Measurements from ENCODE around the gene TTC39A.

The TTC39A gene

DNA sequence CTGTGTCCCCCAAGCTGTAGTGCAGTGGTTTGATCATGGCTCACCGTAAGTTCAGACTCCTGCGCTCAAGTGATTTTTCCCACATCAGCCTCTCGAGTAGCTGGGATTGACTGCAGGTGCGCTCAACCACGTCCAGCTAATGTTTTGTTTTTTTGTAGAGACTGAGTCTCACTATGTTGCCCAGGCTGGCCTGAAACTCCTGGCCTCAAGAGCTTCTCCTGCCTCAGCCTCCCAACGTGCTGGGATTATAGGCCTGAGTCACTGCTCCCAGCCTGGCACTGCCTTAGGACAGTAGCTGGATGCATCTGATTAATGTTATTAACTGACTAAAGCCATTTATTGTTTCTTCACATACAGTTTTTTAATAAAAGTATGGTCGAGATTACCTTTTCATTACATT lies 54.1 kb downstream of the TTC39A start:
- no peak overlapping the region for H3K4me2 ChIP-seq (ENCODE audit: low read depth, low read length, poor library complexity, severe bottlenecking)
- peaks cover 21% of the 10 kb centered on the region; the same call in 1 of the 2 replicates for H3K36me3 ChIP-seq (ENCODE audit: insufficient read depth, low read length)
- no peaks in the 10 kb centered on the region for H4K20me1 ChIP-seq (ENCODE audit: insufficient read depth, low read length, poor library complexity, severe bottlenecking)
- H3K4me1 ChIP-seq (ENCODE audit: insufficient read depth, low read length, poor library complexity, severe bottlenecking): no peaks in the 10 kb centered on the region
- no peaks in the 10 kb centered on the region for H3K79me2 ChIP-seq (ENCODE audit: insufficient read depth, low read length)
- H3K27me3 ChIP-seq (ENCODE audit: insufficient read depth, low read length, poor library complexity, severe bottlenecking): no peaks in the 10 kb centered on the region
- H2AFZ ChIP-seq (ENCODE audit: low read length): no peak overlapping the region
- H3K9me2 ChIP-seq (replicated peaks; ENCODE audit: low read depth, low read length): no peaks in the 10 kb centered on the region
- TF ChIP-seq, protein P1, sequence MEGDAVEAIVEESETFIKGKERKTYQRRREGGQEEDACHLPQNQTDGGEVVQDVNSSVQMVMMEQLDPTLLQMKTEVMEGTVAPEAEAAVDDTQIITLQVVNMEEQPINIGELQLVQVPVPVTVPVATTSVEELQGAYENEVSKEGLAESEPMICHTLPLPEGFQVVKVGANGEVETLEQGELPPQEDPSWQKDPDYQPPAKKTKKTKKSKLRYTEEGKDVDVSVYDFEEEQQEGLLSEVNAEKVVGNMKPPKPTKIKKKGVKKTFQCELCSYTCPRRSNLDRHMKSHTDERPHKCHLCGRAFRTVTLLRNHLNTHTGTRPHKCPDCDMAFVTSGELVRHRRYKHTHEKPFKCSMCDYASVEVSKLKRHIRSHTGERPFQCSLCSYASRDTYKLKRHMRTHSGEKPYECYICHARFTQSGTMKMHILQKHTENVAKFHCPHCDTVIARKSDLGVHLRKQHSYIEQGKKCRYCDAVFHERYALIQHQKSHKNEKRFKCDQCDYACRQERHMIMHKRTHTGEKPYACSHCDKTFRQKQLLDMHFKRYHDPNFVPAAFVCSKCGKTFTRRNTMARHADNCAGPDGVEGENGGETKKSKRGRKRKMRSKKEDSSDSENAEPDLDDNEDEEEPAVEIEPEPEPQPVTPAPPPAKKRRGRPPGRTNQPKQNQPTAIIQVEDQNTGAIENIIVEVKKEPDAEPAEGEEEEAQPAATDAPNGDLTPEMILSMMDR (conservative IDR thresholded peaks at IDR 0.05; ENCODE audit: low read length): no peak
- TF ChIP-seq EZH2phosphoT487 (IDR thresholded peaks at IDR 0.05; ENCODE audit: borderline replicate concordance): no peak
- no peak overlapping the region for H3K9ac ChIP-seq (ENCODE audit: low read depth, low read length, poor library complexity, severe bottlenecking)
- no peak overlapping the region for H3K4me3 ChIP-seq (ENCODE audit: low read length, poor library complexity, severe bottlenecking)
- no peaks in the 10 kb centered on the region for H3F3A ChIP-seq (ENCODE audit: low read depth)
- H3K9me3 ChIP-seq (ENCODE audit: insufficient read depth, low read depth, low read length): no peaks in the 10 kb centered on the region

DNA sequence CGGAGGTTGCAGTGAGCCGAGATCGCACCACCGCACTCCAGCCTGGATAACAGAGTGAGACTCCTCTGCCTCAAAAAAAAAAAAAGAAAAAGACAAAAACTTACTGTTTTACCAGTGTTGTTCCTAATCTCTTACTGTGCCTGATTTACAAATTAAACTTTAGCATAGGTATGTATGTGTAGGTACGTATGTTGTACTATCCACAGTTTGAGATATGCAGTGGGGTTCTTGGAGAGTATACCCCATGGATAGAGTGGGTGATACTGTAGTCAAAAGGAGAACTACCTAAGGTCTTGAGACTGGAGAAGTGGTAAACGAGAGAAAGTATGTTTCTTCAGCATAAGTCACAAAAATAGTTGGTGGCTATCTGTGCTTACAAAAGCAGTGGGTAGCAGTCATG lies 55.7 kb downstream of the TTC39A start:
- no peaks in the 10 kb centered on the region for H3K4me1 ChIP-seq (ENCODE audit: insufficient read depth, low read length, poor library complexity, severe bottlenecking)
- H3K9ac ChIP-seq (ENCODE audit: low read depth, low read length, poor library complexity, severe bottlenecking): no peak overlapping the region
- no peak for TF ChIP-seq EZH2phosphoT487 (IDR thresholded peaks at IDR 0.05; ENCODE audit: borderline replicate concordance)
- TF ChIP-seq, protein P1 (conservative IDR thresholded peaks at IDR 0.05; ENCODE audit: low read length): no peak
- H4K20me1 ChIP-seq (ENCODE audit: insufficient read depth, low read length, poor library complexity, severe bottlenecking): no peaks in the 10 kb centered on the region
- no peaks in the 10 kb centered on the region for H3K27me3 ChIP-seq (ENCODE audit: insufficient read depth, low read length, poor library complexity, severe bottlenecking)
- H3F3A ChIP-seq (ENCODE audit: low read depth): no peaks in the 10 kb centered on the region
- H2AFZ ChIP-seq (ENCODE audit: low read length): no peak overlapping the region
- H3K9me3 ChIP-seq (ENCODE audit: insufficient read depth, low read depth, low read length): no peaks in the 10 kb centered on the region
- no peak overlapping the region for H3K4me2 ChIP-seq (ENCODE audit: low read depth, low read length, poor library complexity, severe bottlenecking)
- H3K4me3 ChIP-seq (ENCODE audit: low read length, poor library complexity, severe bottlenecking): no peak overlapping the region
- H3K9me2 ChIP-seq (replicated peaks; ENCODE audit: low read depth, low read length): no peaks in the 10 kb centered on the region
- H3K79me2 ChIP-seq (ENCODE audit: insufficient read depth, low read length): peaks cover 5% of the 10 kb centered on the region; the same call in 1 of the 2 replicates
- peaks cover 36% of the 10 kb centered on the region; the same call in 1 of the 2 replicates for H3K36me3 ChIP-seq (ENCODE audit: insufficient read depth, low read length)

DNA sequence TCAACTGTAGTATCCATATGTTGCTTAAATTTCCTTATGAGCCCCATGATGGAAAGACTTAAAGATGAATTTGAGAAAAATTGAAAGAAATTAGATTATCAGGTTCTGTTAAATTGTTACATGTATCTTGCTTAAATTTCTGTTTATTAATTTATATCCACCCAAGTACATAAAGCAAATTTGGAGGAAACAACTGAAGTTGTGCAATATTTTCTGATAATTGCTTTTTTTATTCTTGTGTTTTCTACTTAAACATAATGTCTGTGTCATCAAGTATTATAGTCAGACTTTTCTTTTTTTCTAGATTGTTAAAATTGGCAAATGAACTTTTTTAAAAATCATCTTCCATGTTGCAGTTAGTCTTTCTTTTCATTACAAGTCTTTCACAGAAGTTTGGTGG lies 57.4 kb downstream of the TTC39A start:
- Histone ChIP-seq H3K36me3 (ENCODE audit: insufficient read depth, low read length) (peaks cover 40% of the 10 kb centered on the region; the same call in 1 of the 2 replicates), H3K27me3 (ENCODE audit: insufficient read depth, low read length, poor library complexity, severe bottlenecking) (no peaks in the 10 kb centered on the region), H3K4me2 (ENCODE audit: low read depth, low read length, poor library complexity, severe bottlenecking) (no peak overlapping the region), H4K20me1 (ENCODE audit: insufficient read depth, low read length, poor library complexity, severe bottlenecking) (peaks cover 2% of the 10 kb centered on the region), H3K4me1 (ENCODE audit: insufficient read depth, low read length, poor library complexity, severe bottlenecking) (peaks cover 8% of the 10 kb centered on the region), H3K9me2 (replicated peaks; ENCODE audit: low read depth, low read length) (no peaks in the 10 kb centered on the region), H3K79me2 (ENCODE audit: insufficient read depth, low read length) (peaks cover 19% of the 10 kb centered on the region), H3K9me3 (ENCODE audit: insufficient read depth, low read depth, low read length) (no peaks in the 10 kb centered on the region), H2AFZ (ENCODE audit: low read length) (no peak overlapping the region), H3K9ac (ENCODE audit: low read depth, low read length, poor library complexity, severe bottlenecking) (no peak overlapping the region), H3K4me3 (ENCODE audit: low read length, poor library complexity, severe bottlenecking) (no peak overlapping the region), H3F3A (ENCODE audit: low read depth) (0 out of 2 replicates have a peak, but pooled peaks cover 2% of the 10 kb centered on the region)
- TF ChIP-seq, protein P1 (conservative IDR thresholded peaks at IDR 0.05; ENCODE audit: low read length): no peak
- TF ChIP-seq EZH2phosphoT487 (IDR thresholded peaks at IDR 0.05; ENCODE audit: borderline replicate concordance): no peak
